ENCODE results near the gene ZBTB17. TPM values are rescaled to one million over a fixed set of nuclear protein-coding genes. Genes with fewer than 3 reads are reported as not detected.

ZBTB17 gene
- total and polyA plus RNA-seq, 2 experiments from 2014 or later: 21.9 to 26.6 TPM

DNA sequence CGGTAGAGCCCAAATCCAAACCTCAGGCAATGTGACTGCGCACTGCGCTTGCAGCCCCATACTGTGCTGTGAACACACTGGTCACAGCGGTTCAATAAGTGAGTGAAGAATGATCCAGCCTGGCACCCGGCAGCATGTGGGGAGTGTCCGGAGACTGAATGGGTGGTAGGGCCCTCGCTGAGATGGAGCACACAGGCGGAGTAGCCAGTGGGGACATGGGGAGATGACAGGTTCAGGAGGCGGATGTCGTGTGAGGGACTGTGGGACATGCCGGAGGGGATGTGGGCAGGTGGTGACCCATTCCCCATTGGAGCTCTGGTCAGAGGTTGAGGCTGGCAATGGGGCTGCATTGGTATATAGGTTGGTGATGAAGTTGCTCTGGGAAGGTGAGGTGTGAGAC is 33.8 kb upstream of the ZBTB17 start:
- Mint-ChIP-seq H3K36me3 (ENCODE audit: low read depth) (no peaks in the 10 kb centered on the region), H3K9me3 (no peaks in the 10 kb centered on the region), H3K27ac (no peak overlapping the region), H3K4me3 (no peak overlapping the region), H3K4me1 (peaks cover 28% of the 10 kb centered on the region), H3K27me3 (ENCODE audit: insufficient read depth, low read depth, poor library complexity) (peaks cover 14% of the 10 kb centered on the region)
- DNase-seq (ENCODE audit: low spot score) (no peak), ATAC-seq (no peak)
- H3K4me1 ChIP-seq (ENCODE audit: insufficient read depth): peaks cover 19% of the 10 kb centered on the region
- H3K4me2 ChIP-seq: no peak overlapping the region
- H3K4me3 ChIP-seq: no peak overlapping the region
- H3K79me2 ChIP-seq (replicated peaks; ENCODE audit: insufficient read depth): no peaks in the 10 kb centered on the region
- peaks cover 6% of the 10 kb centered on the region; the same call in 1 of the 2 replicates for H3F3A ChIP-seq (replicated peaks; ENCODE audit: low read depth)
- no peaks in the 10 kb centered on the region for H4K20me1 ChIP-seq (replicated peaks; ENCODE audit: insufficient read depth)
- H3K36me3 ChIP-seq (ENCODE audit: insufficient read depth): no peaks in the 10 kb centered on the region
- H3K9me2 ChIP-seq (ENCODE audit: insufficient read depth): no peaks in the 10 kb centered on the region
- no peak overlapping the region for H3K27ac ChIP-seq (ENCODE audit: low read depth)
- no peak overlapping the region for H2AFZ ChIP-seq
- no peaks in the 10 kb centered on the region for H3K27me3 ChIP-seq (ENCODE audit: insufficient read depth)
- TF ChIP-seq, protein P1, sequence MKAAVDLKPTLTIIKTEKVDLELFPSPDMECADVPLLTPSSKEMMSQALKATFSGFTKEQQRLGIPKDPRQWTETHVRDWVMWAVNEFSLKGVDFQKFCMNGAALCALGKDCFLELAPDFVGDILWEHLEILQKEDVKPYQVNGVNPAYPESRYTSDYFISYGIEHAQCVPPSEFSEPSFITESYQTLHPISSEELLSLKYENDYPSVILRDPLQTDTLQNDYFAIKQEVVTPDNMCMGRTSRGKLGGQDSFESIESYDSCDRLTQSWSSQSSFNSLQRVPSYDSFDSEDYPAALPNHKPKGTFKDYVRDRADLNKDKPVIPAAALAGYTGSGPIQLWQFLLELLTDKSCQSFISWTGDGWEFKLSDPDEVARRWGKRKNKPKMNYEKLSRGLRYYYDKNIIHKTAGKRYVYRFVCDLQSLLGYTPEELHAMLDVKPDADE (IDR thresholded peaks at IDR 0.05): no peak
- TF ChIP-seq POLR2AphosphoS5 (IDR thresholded peaks at IDR 0.05; ENCODE audit: low read depth) (no peak), ZNF331 (CRISPR knock-in tag; IDR thresholded peaks at IDR 0.05; ENCODE audit: low read depth) (no peak), NANOG (IDR thresholded peaks at IDR 0.05; ENCODE audit: borderline replicate concordance) (no peak), JUNB (IDR thresholded peaks at IDR 0.05; ENCODE audit: unreplicated experiment) (no peak), EZH2 (IDR thresholded peaks at IDR 0.05; ENCODE audit: low read depth, unreplicated experiment) (no peak), CREB1 (CRISPR knock-in tag; IDR thresholded peaks at IDR 0.05; ENCODE audit: low read depth) (no peak), EZH2phosphoT487 (IDR thresholded peaks at IDR 0.05; ENCODE audit: unreplicated experiment) (no peak)
- TF ChIP-seq, protein P2, sequence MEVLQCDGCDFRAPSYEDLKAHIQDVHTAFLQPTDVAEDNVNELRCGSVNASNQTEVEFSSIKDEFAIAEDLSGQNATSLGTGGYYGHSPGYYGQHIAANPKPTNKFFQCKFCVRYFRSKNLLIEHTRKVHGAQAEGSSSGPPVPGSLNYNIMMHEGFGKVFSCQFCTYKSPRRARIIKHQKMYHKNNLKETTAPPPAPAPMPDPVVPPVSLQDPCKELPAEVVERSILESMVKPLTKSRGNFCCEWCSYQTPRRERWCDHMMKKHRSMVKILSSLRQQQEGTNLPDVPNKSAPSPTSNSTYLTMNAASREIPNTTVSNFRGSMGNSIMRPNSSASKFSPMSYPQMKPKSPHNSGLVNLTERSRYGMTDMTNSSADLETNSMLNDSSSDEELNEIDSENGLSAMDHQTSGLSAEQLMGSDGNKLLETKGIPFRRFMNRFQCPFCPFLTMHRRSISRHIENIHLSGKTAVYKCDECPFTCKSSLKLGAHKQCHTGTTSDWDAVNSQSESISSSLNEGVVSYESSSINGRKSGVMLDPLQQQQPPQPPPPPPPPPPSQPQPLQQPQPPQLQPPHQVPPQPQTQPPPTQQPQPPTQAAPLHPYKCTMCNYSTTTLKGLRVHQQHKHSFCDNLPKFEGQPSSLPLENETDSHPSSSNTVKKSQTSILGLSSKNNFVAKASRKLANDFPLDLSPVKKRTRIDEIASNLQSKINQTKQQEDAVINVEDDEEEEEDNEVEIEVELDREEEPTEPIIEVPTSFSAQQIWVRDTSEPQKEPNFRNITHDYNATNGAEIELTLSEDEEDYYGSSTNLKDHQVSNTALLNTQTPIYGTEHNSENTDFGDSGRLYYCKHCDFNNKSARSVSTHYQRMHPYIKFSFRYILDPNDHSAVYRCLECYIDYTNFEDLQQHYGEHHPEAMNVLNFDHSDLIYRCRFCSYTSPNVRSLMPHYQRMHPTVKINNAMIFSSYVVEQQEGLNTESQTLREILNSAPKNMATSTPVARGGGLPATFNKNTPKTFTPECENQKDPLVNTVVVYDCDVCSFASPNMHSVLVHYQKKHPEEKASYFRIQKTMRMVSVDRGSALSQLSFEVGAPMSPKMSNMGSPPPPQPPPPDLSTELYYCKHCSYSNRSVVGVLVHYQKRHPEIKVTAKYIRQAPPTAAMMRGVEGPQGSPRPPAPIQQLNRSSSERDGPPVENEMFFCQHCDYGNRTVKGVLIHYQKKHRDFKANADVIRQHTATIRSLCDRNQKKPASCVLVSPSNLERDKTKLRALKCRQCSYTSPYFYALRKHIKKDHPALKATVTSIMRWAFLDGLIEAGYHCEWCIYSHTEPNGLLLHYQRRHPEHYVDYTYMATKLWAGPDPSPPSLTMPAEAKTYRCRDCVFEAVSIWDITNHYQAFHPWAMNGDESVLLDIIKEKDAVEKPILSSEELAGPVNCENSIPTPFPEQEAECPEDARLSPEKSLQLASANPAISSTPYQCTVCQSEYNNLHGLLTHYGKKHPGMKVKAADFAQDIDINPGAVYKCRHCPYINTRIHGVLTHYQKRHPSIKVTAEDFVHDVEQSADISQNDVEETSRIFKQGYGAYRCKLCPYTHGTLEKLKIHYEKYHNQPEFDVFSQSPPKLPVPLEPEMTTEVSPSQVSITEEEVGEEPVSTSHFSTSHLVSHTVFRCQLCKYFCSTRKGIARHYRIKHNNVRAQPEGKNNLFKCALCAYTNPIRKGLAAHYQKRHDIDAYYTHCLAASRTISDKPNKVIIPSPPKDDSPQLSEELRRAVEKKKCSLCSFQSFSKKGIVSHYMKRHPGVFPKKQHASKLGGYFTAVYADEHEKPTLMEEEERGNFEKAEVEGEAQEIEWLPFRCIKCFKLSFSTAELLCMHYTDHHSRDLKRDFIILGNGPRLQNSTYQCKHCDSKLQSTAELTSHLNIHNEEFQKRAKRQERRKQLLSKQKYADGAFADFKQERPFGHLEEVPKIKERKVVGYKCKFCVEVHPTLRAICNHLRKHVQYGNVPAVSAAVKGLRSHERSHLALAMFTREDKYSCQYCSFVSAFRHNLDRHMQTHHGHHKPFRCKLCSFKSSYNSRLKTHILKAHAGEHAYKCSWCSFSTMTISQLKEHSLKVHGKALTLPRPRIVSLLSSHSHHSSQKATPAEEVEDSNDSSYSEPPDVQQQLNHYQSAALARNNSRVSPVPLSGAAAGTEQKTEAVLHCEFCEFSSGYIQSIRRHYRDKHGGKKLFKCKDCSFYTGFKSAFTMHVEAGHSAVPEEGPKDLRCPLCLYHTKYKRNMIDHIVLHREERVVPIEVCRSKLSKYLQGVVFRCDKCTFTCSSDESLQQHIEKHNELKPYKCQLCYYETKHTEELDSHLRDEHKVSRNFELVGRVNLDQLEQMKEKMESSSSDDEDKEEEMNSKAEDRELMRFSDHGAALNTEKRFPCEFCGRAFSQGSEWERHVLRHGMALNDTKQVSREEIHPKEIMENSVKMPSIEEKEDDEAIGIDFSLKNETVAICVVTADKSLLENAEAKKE (CRISPR knock-in tag; IDR thresholded peaks at IDR 0.05): no peak
- TF ChIP-seq, protein P3, sequence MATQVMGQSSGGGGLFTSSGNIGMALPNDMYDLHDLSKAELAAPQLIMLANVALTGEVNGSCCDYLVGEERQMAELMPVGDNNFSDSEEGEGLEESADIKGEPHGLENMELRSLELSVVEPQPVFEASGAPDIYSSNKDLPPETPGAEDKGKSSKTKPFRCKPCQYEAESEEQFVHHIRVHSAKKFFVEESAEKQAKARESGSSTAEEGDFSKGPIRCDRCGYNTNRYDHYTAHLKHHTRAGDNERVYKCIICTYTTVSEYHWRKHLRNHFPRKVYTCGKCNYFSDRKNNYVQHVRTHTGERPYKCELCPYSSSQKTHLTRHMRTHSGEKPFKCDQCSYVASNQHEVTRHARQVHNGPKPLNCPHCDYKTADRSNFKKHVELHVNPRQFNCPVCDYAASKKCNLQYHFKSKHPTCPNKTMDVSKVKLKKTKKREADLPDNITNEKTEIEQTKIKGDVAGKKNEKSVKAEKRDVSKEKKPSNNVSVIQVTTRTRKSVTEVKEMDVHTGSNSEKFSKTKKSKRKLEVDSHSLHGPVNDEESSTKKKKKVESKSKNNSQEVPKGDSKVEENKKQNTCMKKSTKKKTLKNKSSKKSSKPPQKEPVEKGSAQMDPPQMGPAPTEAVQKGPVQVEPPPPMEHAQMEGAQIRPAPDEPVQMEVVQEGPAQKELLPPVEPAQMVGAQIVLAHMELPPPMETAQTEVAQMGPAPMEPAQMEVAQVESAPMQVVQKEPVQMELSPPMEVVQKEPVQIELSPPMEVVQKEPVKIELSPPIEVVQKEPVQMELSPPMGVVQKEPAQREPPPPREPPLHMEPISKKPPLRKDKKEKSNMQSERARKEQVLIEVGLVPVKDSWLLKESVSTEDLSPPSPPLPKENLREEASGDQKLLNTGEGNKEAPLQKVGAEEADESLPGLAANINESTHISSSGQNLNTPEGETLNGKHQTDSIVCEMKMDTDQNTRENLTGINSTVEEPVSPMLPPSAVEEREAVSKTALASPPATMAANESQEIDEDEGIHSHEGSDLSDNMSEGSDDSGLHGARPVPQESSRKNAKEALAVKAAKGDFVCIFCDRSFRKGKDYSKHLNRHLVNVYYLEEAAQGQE (IDR thresholded peaks at IDR 0.05; ENCODE audit: unreplicated experiment): no peak
- TF ChIP-seq, protein P4, sequence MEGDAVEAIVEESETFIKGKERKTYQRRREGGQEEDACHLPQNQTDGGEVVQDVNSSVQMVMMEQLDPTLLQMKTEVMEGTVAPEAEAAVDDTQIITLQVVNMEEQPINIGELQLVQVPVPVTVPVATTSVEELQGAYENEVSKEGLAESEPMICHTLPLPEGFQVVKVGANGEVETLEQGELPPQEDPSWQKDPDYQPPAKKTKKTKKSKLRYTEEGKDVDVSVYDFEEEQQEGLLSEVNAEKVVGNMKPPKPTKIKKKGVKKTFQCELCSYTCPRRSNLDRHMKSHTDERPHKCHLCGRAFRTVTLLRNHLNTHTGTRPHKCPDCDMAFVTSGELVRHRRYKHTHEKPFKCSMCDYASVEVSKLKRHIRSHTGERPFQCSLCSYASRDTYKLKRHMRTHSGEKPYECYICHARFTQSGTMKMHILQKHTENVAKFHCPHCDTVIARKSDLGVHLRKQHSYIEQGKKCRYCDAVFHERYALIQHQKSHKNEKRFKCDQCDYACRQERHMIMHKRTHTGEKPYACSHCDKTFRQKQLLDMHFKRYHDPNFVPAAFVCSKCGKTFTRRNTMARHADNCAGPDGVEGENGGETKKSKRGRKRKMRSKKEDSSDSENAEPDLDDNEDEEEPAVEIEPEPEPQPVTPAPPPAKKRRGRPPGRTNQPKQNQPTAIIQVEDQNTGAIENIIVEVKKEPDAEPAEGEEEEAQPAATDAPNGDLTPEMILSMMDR (conservative IDR thresholded peaks at IDR 0.05; ENCODE audit: low read depth in 2 of 2): no peak

All from GM23338 (cell line).